Measurements from ENCODE around the gene NUP214. TPM values are rescaled to one million over a fixed set of nuclear protein-coding genes. Genes with fewer than 3 reads are reported as not detected.
"Not testable (repeated sequence)": the region's sequence is repeated elsewhere in the genome, so short reads cannot be mapped to it uniquely, and the experiment has no call there.

The NUP214 gene
- total RNA-seq, 1 donor from 2014 or later: 32.6 TPM

- H3K27ac Mint-ChIP-seq (ENCODE audit: unreplicated experiment): no peak overlapping the region
- H3K4me3 Mint-ChIP-seq (ENCODE audit: unreplicated experiment): no peak overlapping the region
- H3K9me3 Mint-ChIP-seq (ENCODE audit: low read depth): peaks cover 5% of the 10 kb centered on the region
- H3K36me3 Mint-ChIP-seq (ENCODE audit: low read depth): peaks cover 7% of the 10 kb centered on the region
- no peak for TF ChIP-seq CTCF (IDR thresholded peaks at IDR 0.05)
- H3K4me1 Mint-ChIP-seq (ENCODE audit: low read depth): peaks cover 15% of the 10 kb centered on the region
- H3K27me3 Mint-ChIP-seq (ENCODE audit: low read depth): no peaks in the 10 kb centered on the region
- no peak for DNase-seq (ENCODE audit: low spot score)
Observed at GRCh38 chr9:131239161-131239975, 114.0 kb downstream of the NUP214 start.

GRCh38 chr9:131240047-131240921, 114.9 kb downstream of the NUP214 start:
- no peak for DNase-seq (ENCODE audit: low spot score)
- peaks cover 15% of the 10 kb centered on the region for H3K4me1 Mint-ChIP-seq (ENCODE audit: low read depth)
- peaks cover 5% of the 10 kb centered on the region for H3K36me3 Mint-ChIP-seq (ENCODE audit: low read depth)
- H3K9me3 Mint-ChIP-seq (ENCODE audit: low read depth): peaks cover 5% of the 10 kb centered on the region
- no peak overlapping the region for H3K27ac Mint-ChIP-seq (ENCODE audit: unreplicated experiment)
- TF ChIP-seq CTCF (IDR thresholded peaks at IDR 0.05): no peak
- H3K4me3 Mint-ChIP-seq (ENCODE audit: unreplicated experiment): no peak overlapping the region
- H3K27me3 Mint-ChIP-seq (ENCODE audit: low read depth): no peaks in the 10 kb centered on the region

- not testable (repeated sequence) for H3K27ac Mint-ChIP-seq (ENCODE audit: unreplicated experiment); H3K36me3 Mint-ChIP-seq (ENCODE audit: low read depth); H3K4me3 Mint-ChIP-seq (ENCODE audit: unreplicated experiment); DNase-seq (ENCODE audit: low spot score); H3K27me3 Mint-ChIP-seq (ENCODE audit: low read depth); H3K4me1 Mint-ChIP-seq (ENCODE audit: low read depth)
- peaks cover 10% of the 10 kb centered on the region for H3K9me3 Mint-ChIP-seq (ENCODE audit: low read depth)
Observed at GRCh38 chr9:131244331-131244730, 118.9 kb downstream of the NUP214 start.

GRCh38 chr9:131246618-131247017, 121.2 kb downstream of the NUP214 start:
- Mint-ChIP-seq H3K36me3 (ENCODE audit: low read depth) (peaks cover 5% of the 10 kb centered on the region), H3K27me3 (ENCODE audit: low read depth) (peaks cover 1% of the 10 kb centered on the region), H3K27ac (ENCODE audit: unreplicated experiment) (no peak overlapping the region), H3K4me1 (ENCODE audit: low read depth) (no peaks in the 10 kb centered on the region), H3K9me3 (ENCODE audit: low read depth) (peaks cover 10% of the 10 kb centered on the region), H3K4me3 (ENCODE audit: unreplicated experiment) (no peak overlapping the region)
- TF ChIP-seq CTCF (IDR thresholded peaks at IDR 0.05): no peak
- DNase-seq (ENCODE audit: low spot score): no peak

GRCh38 chr9:131252120-131252519, 126.7 kb downstream of the NUP214 start:
- H3K4me3 Mint-ChIP-seq (ENCODE audit: unreplicated experiment): no peak overlapping the region
- no peak for DNase-seq (ENCODE audit: low spot score)
- H3K4me1 Mint-ChIP-seq (ENCODE audit: low read depth): peaks cover 9% of the 10 kb centered on the region
- H3K27ac Mint-ChIP-seq (ENCODE audit: unreplicated experiment): no peak overlapping the region
- no peak for TF ChIP-seq CTCF (IDR thresholded peaks at IDR 0.05)
- no peaks in the 10 kb centered on the region for H3K9me3 Mint-ChIP-seq (ENCODE audit: low read depth)
- no peaks in the 10 kb centered on the region for H3K36me3 Mint-ChIP-seq (ENCODE audit: low read depth)
- no peaks in the 10 kb centered on the region for H3K27me3 Mint-ChIP-seq (ENCODE audit: low read depth)
